Psoas muscle (tissue), 8 donors: ENCODE data around the gene CHCHD1. TPM values are rescaled to one million over a fixed set of nuclear protein-coding genes. Genes with fewer than 3 reads are reported as not detected.
"Not testable (repeated sequence)": the region's sequence is repeated elsewhere in the genome, so short reads cannot be mapped to it uniquely, and the experiment has no call there.

Source experiments
- ATAC-seq, 4 donors: fragments of 200-7000 bp; cut with Tn5 transposase; one replicate each; pipeline ENCODE4 v1.9.1; 2020; ENCODE audit warnings: moderate library complexity in 3 of 4, mild to moderate bottlenecking in 2 of 4
- DNase-seq, 2 donors: peaks; one replicate each; pipeline ENCODE4 v3.0.0-alpha.2; 2020
- H3K27ac ChIP-seq: fragments of 200-600 bp; one replicate; pipeline ENCODE4 v1.8.0; 2022
- H3K27me3 ChIP-seq, 3 donors: fragments of 200-600 bp in 1 of 3; one replicate each; pipeline versions ENCODE4 v1.6.1 to v1.8.0; 2013 to 2022; ENCODE audit warnings: low read length in 2 of 3, mild to moderate bottlenecking in 2 of 3, moderate library complexity in 1 of 3; ENCODE audit not compliant: insufficient read depth in 3 of 3
- H3K36me3 ChIP-seq, 2 donors: fragments of 200-600 bp in 1 of 2; one replicate each; pipeline versions ENCODE4 v1.6.1 to v1.8.0; 2013 to 2022; ENCODE audit warnings: low read depth in 1 of 2, mild to moderate bottlenecking in 1 of 2, moderate library complexity in 1 of 2; ENCODE audit not compliant: insufficient read depth in 1 of 2
- H3K4me1 ChIP-seq: fragments of 200-600 bp; one replicate; pipeline ENCODE4 v1.8.0; 2022
- H3K4me3 ChIP-seq: fragments of 200-600 bp; one replicate; pipeline ENCODE4 v1.8.0; 2022; ENCODE audit warnings: mild to moderate bottlenecking
- H3K9me3 ChIP-seq: fragments of 200-600 bp; one replicate; pipeline ENCODE4 v1.8.0; 2022
- CTCF ChIP-seq: fragments of 200-600 bp; IDR thresholded peaks from one replicate; pipeline ENCODE4 v1.8.0; 2022; ENCODE audit warnings: antibody characterized with exemption
- WGBS, 3 donors: extraction: QIAGEN DNeasy Blood & Tissue Kit; methylation state at CpG; one replicate each; pipeline versions ENCODE4 v1.1.6 to v1.1.7; 2013; 5-methylcytosine and 5-hydroxymethylcytosine counted together
- intact Hi-C, 2 donors: fragments of 100-400 bp; cut with DNase I; formaldehyde crosslinking; loops; one replicate each; pipeline versions ENCODE4 v1.11.0 to v1.14.2; 2022
- polyA plus RNA-seq, 3 donors: library from polyadenylated mRNA; stranded (reverse); fragments of 200-250 nt; gene quantifications; one replicate each; pipeline ENCODE4 v1.2.3, GENCODE V29; 2013
- total RNA-seq, 4 donors: library from RNA; stranded (reverse); fragmentation: NEBNext Ultra II Directional in 2 of 4; extraction: Animal tissue kit (Norgen Biotek cat#: 25700) in 2 of 4; gene quantifications; one replicate each; pipeline versions ENCODE4 v1.2.1 to v1.2.4, GENCODE V29; 2021 to 2023
- donor health status: healthy with polysubstance abuse.
- donor health status: DM: no; HTN: no; CAD: no; lungs with moderate emphysema.
- donor health status: Bipolar disorder and iron deficiency.
- donor health status: healthy.
- donor health status: DM: yes; HTN: yes; CAD: no.
- donor health status: DM: no; HTN: no; CAD: no.
- donor health status: DM: no; HTN: no; CAD: no.
- donor health status: DM: yes; HTN: yes; CAD: no.

CHCHD1 gene
- total and polyA plus RNA-seq, 7 donors, result 19.9 to 98.7 (median 30.9) TPM

GRCh38 chr10:73785721-73786511 lies 4.1 kb downstream of the CHCHD1 start:
- ATAC-seq, result peak; percentile 24 to 55 (median 49)
- H3K4me3 ChIP-seq, result peak overlapping the region; percentile 72

GRCh38 chr10:73786512-73786885 lies 4.7 kb downstream of the CHCHD1 start:
- Histone ChIP-seq H3K9me3 (no peaks in the 10 kb centered on the region), H3K27me3 (no peaks in the 10 kb centered on the region), H3K27ac (peak overlapping the region; percentile 96), H3K36me3 (peaks cover 16 to 40% of the 10 kb centered on the region in 2 donors), H3K4me1 (peaks cover 50% of the 10 kb centered on the region), H3K4me3 (peak overlapping the region; percentile 72)
- 0 to 5% (median 0%) methylated on average over 2 of the region's 2 CpGs for WGBS, 3 donors
- ATAC-seq (no peak), DNase-seq (no peak)
- intact Hi-C loops, result no loop called here
- TF ChIP-seq CTCF, result no peak

More at GRCh38 chr10:73785721-73786511, 4.1 kb downstream of the CHCHD1 start:
- Histone ChIP-seq H3K9me3 (no peaks in the 10 kb centered on the region), H3K36me3 (peaks cover 11 to 34% of the 10 kb centered on the region in 2 donors), H3K27me3 (no peaks in the 10 kb centered on the region), H3K4me1 (peaks cover 54% of the 10 kb centered on the region), H3K27ac (peak overlapping the region; percentile 96)
- WGBS, 3 donors, result 0 to 1% (median 1%) methylated on average over 43 to 54 of the region's 54 CpGs
- peak; percentile 42 to 73 for DNase-seq
- no peak for TF ChIP-seq CTCF
- intact Hi-C loops, result no loop called here

- Histone ChIP-seq H3K4me1 (peaks cover 50% of the 10 kb centered on the region), H3K27ac (peak overlapping the region; percentile 96), H3K4me3 (peak overlapping the region; percentile 72), H3K36me3 (peaks cover 16 to 47% of the 10 kb centered on the region in 2 donors)
- 74 to 83% (median 78%) methylated on average over 21 of the region's 21 CpGs for WGBS, 3 donors
- H3K9me3 ChIP-seq, ATAC-seq, DNase-seq, H3K27me3 ChIP-seq, intact Hi-C loops: not testable (repeated sequence)
Measured at GRCh38 chr10:73787031-73787800, 5.4 kb downstream of the CHCHD1 start.

- DNase-seq (no peak), ATAC-seq (no peak)
- H3K4me1 ChIP-seq, result peaks cover 35% of the 10 kb centered on the region
- 85 to 89% (median 89%) methylated on average over 17 of the region's 17 CpGs for WGBS, 3 donors
- no peak overlapping the region for H3K4me3 ChIP-seq
- intact Hi-C loops, result loop anchor here in 1 of 2 donors (2.0 kb wide), 1 partner anchor 14 kb away; no protein-coding TSS in a partner anchor
- no peak overlapping the region for H3K27ac ChIP-seq
- H3K36me3 ChIP-seq, result peaks cover 16 to 61% of the 10 kb centered on the region in 2 donors
- no peaks in the 10 kb centered on the region for H3K27me3 ChIP-seq
- H3K9me3 ChIP-seq, result no peaks in the 10 kb centered on the region
- no peak for TF ChIP-seq CTCF
Measured at GRCh38 chr10:73788864-73789658, 7.2 kb downstream of the CHCHD1 start.
